ENCODE data around the gene SLC6A2.
"Not testable (repeated sequence)": the region's sequence is repeated elsewhere in the genome, so short reads cannot be mapped to it uniquely, and the experiment has no call there.

The SLC6A2 gene

GRCh38 chr16:55746081-55746480 is 90.3 kb downstream of the SLC6A2 start:
- Histone ChIP-seq H2AFZ (no peak overlapping the region), H3K9me3 (ENCODE audit: control insufficient read depth, low read length) (no peaks in the 10 kb centered on the region), H3K36me3 (ENCODE audit: control insufficient read depth, insufficient read depth, low read length) (no peaks in the 10 kb centered on the region), H3K27ac (no peak overlapping the region), H3K27me3 (ENCODE audit: control insufficient read depth, insufficient read depth, low read length) (no peaks in the 10 kb centered on the region), H3K4me3 (ENCODE audit: low read depth, low read length) (no peak overlapping the region), H3K79me2 (no peaks in the 10 kb centered on the region), H3K4me1 (no peaks in the 10 kb centered on the region), H3K9ac (no peak overlapping the region), H3K4me2 (ENCODE audit: low read length) (no peak overlapping the region)
- TF ChIP-seq CTCF (IDR thresholded peaks at IDR 0.05), result no peak

- Histone ChIP-seq H3K27ac (no peak overlapping the region), H3K9ac (no peak overlapping the region), H3K79me2 (no peaks in the 10 kb centered on the region), H3K36me3 (ENCODE audit: control insufficient read depth, insufficient read depth, low read length) (no peaks in the 10 kb centered on the region), H3K9me3 (ENCODE audit: control insufficient read depth, low read length) (no peaks in the 10 kb centered on the region), H3K4me2 (ENCODE audit: low read length) (no peak overlapping the region), H3K4me1 (no peaks in the 10 kb centered on the region), H3K4me3 (ENCODE audit: low read depth, low read length) (no peak overlapping the region), H2AFZ (no peak overlapping the region), H3K27me3 (ENCODE audit: control insufficient read depth, insufficient read depth, low read length) (no peaks in the 10 kb centered on the region)
- TF ChIP-seq CTCF (IDR thresholded peaks at IDR 0.05), result no peak
Measured at GRCh38 chr16:55747785-55748184, 92.0 kb downstream of the SLC6A2 start.

- H3K79me2 ChIP-seq; H3K27ac ChIP-seq; H3K4me3 ChIP-seq (ENCODE audit: low read depth, low read length); H3K27me3 ChIP-seq (ENCODE audit: control insufficient read depth, insufficient read depth, low read length); H3K9ac ChIP-seq; H3K9me3 ChIP-seq (ENCODE audit: control insufficient read depth, low read length); H3K36me3 ChIP-seq (ENCODE audit: control insufficient read depth, insufficient read depth, low read length); H2AFZ ChIP-seq; H3K4me1 ChIP-seq; H3K4me2 ChIP-seq (ENCODE audit: low read length): not testable (repeated sequence)
Measured at GRCh38 chr16:55752465-55753144, 96.8 kb downstream of the SLC6A2 start.

- H3K79me2 ChIP-seq; H3K36me3 ChIP-seq (ENCODE audit: control insufficient read depth, insufficient read depth, low read length); H3K9ac ChIP-seq; H3K4me2 ChIP-seq (ENCODE audit: low read length); H2AFZ ChIP-seq; H3K9me3 ChIP-seq (ENCODE audit: control insufficient read depth, low read length); H3K4me3 ChIP-seq (ENCODE audit: low read depth, low read length); H3K27ac ChIP-seq; H3K4me1 ChIP-seq; H3K27me3 ChIP-seq (ENCODE audit: control insufficient read depth, insufficient read depth, low read length): not testable (repeated sequence)
Measured at GRCh38 chr16:55753145-55753631, 97.4 kb downstream of the SLC6A2 start.
